ENCODE results near the gene CCDC110. TPM values are rescaled to one million over a fixed set of nuclear protein-coding genes. Genes with fewer than 3 reads are reported as not detected.
A peak's percentile ranks its signal among the peaks of the same experiment; 100 is the strongest.

Gene CCDC110
- total and polyA plus RNA-seq, 7 donors, result 0.69 to 9.3 (median 1.6) TPM

- DNase-seq, result peak; percentile 86
- Histone ChIP-seq H3K4me3 (peak overlapping the region; percentile 50 to 95 (median 78)), H3K9me3 (no peaks in the 10 kb centered on the region), H3K36me3 (no peaks in the 10 kb centered on the region), H3K27me3 (no peaks in the 10 kb centered on the region), H3K27ac (peak overlapping the region; percentile 71 to 81 (median 76)), H3K4me1 (peaks cover 0 to 14% (median 7%) of the 10 kb centered on the region in 4 donors)
- WGBS, 2 donors, result 2 to 5% methylated on average over 41 of the region's 41 CpGs
- intact Hi-C loops (cut with DNase I), result loop anchor here (1.0 to 5.0 kb wide), 5 partner anchors 43 to 567 kb away; partner anchors contain the start of genes PDLIM3 and UFSP2
- TF ChIP-seq EP300 (IDR thresholded peaks at IDR 0.05), result no peak
- no peak for TF ChIP-seq CTCF (IDR thresholded peaks at IDR 0.05)
- TF ChIP-seq POLR2AphosphoS5 (IDR thresholded peaks at IDR 0.05), result peak in 1 of 4 donors; percentile 20
Observed at GRCh38 chr4:185470501-185471195, 885 bp downstream of the CCDC110 start.

GRCh38 chr4:185469580-185470154 is 1.9 kb downstream of the CCDC110 start:
- intact Hi-C loops (cut with DNase I), result loop anchor here (2.0 to 5.0 kb wide), 4 partner anchors 42 to 568 kb away; partner anchors contain the start of genes PDLIM3 and UFSP2
- peak; percentile 65 for DNase-seq
- H3K4me1 ChIP-seq, result peaks cover 0 to 14% (median 7%) of the 10 kb centered on the region in 4 donors
- WGBS, 2 donors, result 69 to 73% methylated on average over 9 of the region's 9 CpGs
- H3K36me3 ChIP-seq, result no peaks in the 10 kb centered on the region
- TF ChIP-seq EP300 (IDR thresholded peaks at IDR 0.05) (no peak), POLR2A (IDR thresholded peaks at IDR 0.05) (no peak), POLR2AphosphoS5 (IDR thresholded peaks at IDR 0.05) (no peak), CTCF (IDR thresholded peaks at IDR 0.05) (no peak)
- H3K27ac ChIP-seq, result peak overlapping the region in 3 of 4 donors; percentile 74 to 81 (median 79)
- H3K9me3 ChIP-seq, result no peaks in the 10 kb centered on the region
- no peak overlapping the region for H3K4me3 ChIP-seq
- H3K27me3 ChIP-seq, result no peaks in the 10 kb centered on the region

- Histone ChIP-seq H3K4me1 (peaks cover 0 to 14% (median 7%) of the 10 kb centered on the region in 4 donors), H3K9me3 (no peaks in the 10 kb centered on the region), H3K27ac (no peak overlapping the region), H3K36me3 (no peaks in the 10 kb centered on the region), H3K27me3 (no peaks in the 10 kb centered on the region), H3K4me3 (no peak overlapping the region)
- no peak for DNase-seq
- intact Hi-C loops (cut with DNase I), result no loop called here
- TF ChIP-seq POLR2AphosphoS5 (IDR thresholded peaks at IDR 0.05), result no peak
- no peak for TF ChIP-seq POLR2A (IDR thresholded peaks at IDR 0.05)
- TF ChIP-seq EP300 (IDR thresholded peaks at IDR 0.05), result no peak
- no peak for TF ChIP-seq CTCF (IDR thresholded peaks at IDR 0.05)
- 85 to 88% methylated on average over 2 of the region's 2 CpGs for whole genome bisulfite sequencing, 2 donors
Observed at GRCh38 chr4:185468999-185469398, 2.5 kb downstream of the CCDC110 start.

DNA sequence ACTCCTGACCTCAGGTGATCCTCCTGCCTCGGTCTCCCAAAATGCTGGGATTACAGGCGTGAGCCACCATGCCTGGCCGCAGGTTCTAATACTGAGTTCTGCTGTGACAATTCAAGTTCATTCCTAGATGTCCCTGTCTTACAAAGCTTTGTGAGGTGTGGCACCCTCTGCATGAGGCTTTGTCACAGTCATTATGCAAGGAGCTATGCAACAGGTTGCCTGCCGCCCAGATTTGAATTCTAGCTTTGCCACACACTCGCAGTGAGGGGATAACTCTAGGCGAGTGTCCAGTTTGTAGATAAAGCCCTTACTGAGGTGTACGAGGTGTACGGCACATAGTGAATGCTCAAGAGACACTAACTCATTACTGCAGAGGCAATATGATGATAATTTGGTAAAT is 3.5 kb downstream of the CCDC110 start:
- Histone ChIP-seq H3K27ac (no peak overlapping the region), H3K4me3 (no peak overlapping the region), H3K9me3 (no peaks in the 10 kb centered on the region), H3K27me3 (no peaks in the 10 kb centered on the region), H3K36me3 (no peaks in the 10 kb centered on the region), H3K4me1 (peaks cover 0 to 14% (median 7%) of the 10 kb centered on the region in 4 donors)
- intact Hi-C loops (cut with DNase I), result no loop called here
- no peak for DNase-seq
- WGBS, 2 donors, result 89 to 96% methylated on average over 8 of the region's 8 CpGs
- TF ChIP-seq POLR2A (IDR thresholded peaks at IDR 0.05) (no peak), POLR2AphosphoS5 (IDR thresholded peaks at IDR 0.05) (no peak), CTCF (IDR thresholded peaks at IDR 0.05) (no peak), EP300 (IDR thresholded peaks at IDR 0.05) (no peak)
